H1 (cell line): Measurements from ENCODE around the gene ST3GAL3. TPM values are rescaled to one million over a fixed set of nuclear protein-coding genes. Genes with fewer than 3 reads are reported as not detected.

Experiments used
- BACH1 ChIP-seq: IDR thresholded peaks from 2 replicates; pipeline ENCODE4 v1.6.1; 2012; ENCODE audit warnings: low read length, improper control_type of control experiment
- CEBPB ChIP-seq: IDR thresholded peaks from 2 replicates; pipeline ENCODE4 v1.6.1; 2012; ENCODE audit warnings: low read depth, low read length
- FOSL1 ChIP-seq: IDR thresholded peaks from 2 replicates; pipeline ENCODE4 v1.6.1; 2011; ENCODE audit warnings: mild to moderate bottlenecking, low read depth, low read length, moderate library complexity; ENCODE audit not compliant: insufficient read depth
- GABPA ChIP-seq: IDR thresholded peaks from 2 replicates; pipeline ENCODE4 v1.6.1; 2011; ENCODE audit warnings: mild to moderate bottlenecking, low read length, moderate library complexity, borderline replicate concordance; ENCODE audit not compliant: insufficient read depth
- MAX ChIP-seq: IDR thresholded peaks from 2 replicates; pipeline ENCODE4 v1.6.1; 2012; ENCODE audit warnings: inconsistent platforms
- NANOG ChIP-seq: IDR thresholded peaks from 2 replicates; pipeline ENCODE4 v1.6.1; 2011; ENCODE audit warnings: low read length, low read depth, mild to moderate bottlenecking, inconsistent platforms; ENCODE audit not compliant: insufficient read depth, poor library complexity, severe bottlenecking
- NRF1 ChIP-seq: IDR thresholded peaks from 2 replicates; pipeline ENCODE4 v1.6.1; 2011; ENCODE audit warnings: mild to moderate bottlenecking, low read depth, low read length, improper control_type of control experiment
- POLR2AphosphoS5 ChIP-seq: IDR thresholded peaks from 2 replicates; pipeline ENCODE4 v1.6.1; 2011; ENCODE audit warnings: low read depth, low read length
- SIRT6 ChIP-seq: IDR thresholded peaks from one replicate; pipeline ENCODE4 v1.7.1; 2012; ENCODE audit warnings: low read length, inconsistent platforms
- SP1 ChIP-seq: IDR thresholded peaks from 2 replicates; pipeline ENCODE4 v1.6.1; 2011; ENCODE audit warnings: low read depth, low read length
- TBP ChIP-seq: IDR thresholded peaks from 2 replicates; pipeline ENCODE4 v1.6.1; 2011; ENCODE audit warnings: low read depth, low read length, improper control_type of control experiment
- polyA plus RNA-seq, 7 experiments: library from polyadenylated mRNA; depleted of rRNA in 3 of 7; stranded (reverse) in 5 of 7; unstranded in 2 of 7; fragments of >200 nt in 5 of 7; fragments of 200-250 nt in 2 of 7; gene quantifications; 1 replicate in 5 of 7; 2 replicates in 1 of 7; 4 replicates in 1 of 7; pipeline versions ENCODE4 v1.2.1 to v1.2.3, GENCODE V29; 2011 to 2013; ENCODE audit warnings: missing spikeins in 2 of 7, mixed read lengths in 2 of 7
- total RNA-seq: library from RNA; stranded (reverse); fragmentation: NEBNext Ultra II Directional; extraction: Animal tissue kit (Norgen Biotek cat#: 25700); gene quantifications from 2 replicates; pipeline ENCODE4 v1.2.1, GENCODE V29; 2021

ST3GAL3 gene
- total and polyA plus RNA-seq, 2 of the 8 experiments (the other 6 are each of a cell fraction or from before 2014, with no cell fraction given), result 6.8 to 7.0 TPM

DNA sequence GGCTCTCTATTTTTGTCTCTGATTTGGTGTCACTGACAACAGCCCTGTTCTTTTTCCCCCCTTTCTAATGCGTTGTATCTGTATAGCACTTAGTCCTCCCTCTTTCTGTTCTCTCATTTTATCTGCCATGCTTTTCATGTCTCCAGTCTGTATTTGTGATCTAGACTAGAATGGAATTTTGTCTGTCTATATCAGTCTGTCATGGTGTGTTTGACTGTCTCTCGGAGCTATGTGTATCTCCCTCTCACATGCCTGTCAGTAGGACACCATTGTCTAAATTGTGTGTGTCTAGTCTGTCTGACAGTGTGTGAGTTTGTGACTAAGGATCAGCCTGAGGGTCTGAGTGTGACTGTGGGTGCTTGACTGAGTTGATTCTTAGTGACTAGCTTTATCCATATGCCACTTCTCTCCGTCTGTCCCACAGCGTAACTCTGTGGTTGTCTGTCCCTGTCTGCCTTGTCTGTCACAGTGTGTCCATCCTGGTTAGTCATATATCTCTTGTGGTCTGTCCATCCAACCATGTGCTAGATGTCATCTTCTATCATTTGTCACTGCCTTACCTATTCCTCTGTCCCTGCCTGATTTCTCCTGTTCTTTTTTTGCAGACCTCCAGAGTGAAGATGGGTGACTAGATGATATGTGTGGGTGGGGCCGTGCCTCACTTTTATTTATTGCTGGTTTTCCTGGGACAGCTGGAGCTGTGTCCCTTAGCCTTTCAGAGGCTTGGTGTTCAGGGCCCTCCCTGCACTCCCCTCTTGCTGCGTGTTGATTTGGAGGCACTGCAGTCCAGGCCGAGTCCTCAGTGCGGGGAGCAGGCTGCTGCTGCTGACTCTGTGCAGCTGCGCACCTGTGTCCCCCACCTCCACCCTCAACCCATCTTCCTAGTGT is 270.3 kb downstream of the ST3GAL3 start (continued):
- TF ChIP-seq GABPA, result no peak
- TF ChIP-seq MAX, result no peak
- no peak for TF ChIP-seq SP1
- TF ChIP-seq POLR2AphosphoS5, result no peak
- no peak for TF ChIP-seq NANOG
- no peak for TF ChIP-seq CEBPB
- TF ChIP-seq BACH1, result no peak
- TF ChIP-seq NRF1, result no peak
- no peak for TF ChIP-seq FOSL1
- TF ChIP-seq TBP, result no peak
- TF ChIP-seq SIRT6, result no peak
- TF ChIP-seq, all 59 proteins: peak for 0
